Esophagus muscularis mucosa (tissue), 3 donors: Measurements from ENCODE around the gene PLAGL2.

ENCODE experiments used
- CTCF ChIP-seq, 3 experiments: fragments of 200-600 bp in 2 of 3; fragments of 450-650 bp in 1 of 3; sonication (generic) in 2 of 3; IDR thresholded peaks; one replicate each; pipeline ENCODE4 v1.5.1; 2017 to 2019; ENCODE audit warnings: antibody characterized with exemption in 3 of 3, mild to moderate bottlenecking in 2 of 3, moderate library complexity in 1 of 3
- EP300 ChIP-seq: sonication (generic); formaldehyde crosslinking; IDR thresholded peaks from one replicate; pipeline ENCODE4 v1.6.1; 2017; ENCODE audit warnings: antibody characterized with exemption

- TF ChIP-seq EP300: no peak
- TF ChIP-seq CTCF (IDR thresholded peaks at IDR 0.05): no peak
Measured at GRCh38 chr20:32234135-32234808, 26.7 kb upstream of the PLAGL2 start.
